ENCODE data around the gene ANGPTL2.

- TF ChIP-seq POLR2A (IDR thresholded peaks at IDR 0.05) (no peak), EP300 (IDR thresholded peaks at IDR 0.05) (no peak), POLR2AphosphoS5 (IDR thresholded peaks at IDR 0.05) (no peak)
- TF ChIP-seq, protein P1, sequence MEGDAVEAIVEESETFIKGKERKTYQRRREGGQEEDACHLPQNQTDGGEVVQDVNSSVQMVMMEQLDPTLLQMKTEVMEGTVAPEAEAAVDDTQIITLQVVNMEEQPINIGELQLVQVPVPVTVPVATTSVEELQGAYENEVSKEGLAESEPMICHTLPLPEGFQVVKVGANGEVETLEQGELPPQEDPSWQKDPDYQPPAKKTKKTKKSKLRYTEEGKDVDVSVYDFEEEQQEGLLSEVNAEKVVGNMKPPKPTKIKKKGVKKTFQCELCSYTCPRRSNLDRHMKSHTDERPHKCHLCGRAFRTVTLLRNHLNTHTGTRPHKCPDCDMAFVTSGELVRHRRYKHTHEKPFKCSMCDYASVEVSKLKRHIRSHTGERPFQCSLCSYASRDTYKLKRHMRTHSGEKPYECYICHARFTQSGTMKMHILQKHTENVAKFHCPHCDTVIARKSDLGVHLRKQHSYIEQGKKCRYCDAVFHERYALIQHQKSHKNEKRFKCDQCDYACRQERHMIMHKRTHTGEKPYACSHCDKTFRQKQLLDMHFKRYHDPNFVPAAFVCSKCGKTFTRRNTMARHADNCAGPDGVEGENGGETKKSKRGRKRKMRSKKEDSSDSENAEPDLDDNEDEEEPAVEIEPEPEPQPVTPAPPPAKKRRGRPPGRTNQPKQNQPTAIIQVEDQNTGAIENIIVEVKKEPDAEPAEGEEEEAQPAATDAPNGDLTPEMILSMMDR (IDR thresholded peaks at IDR 0.05), result no peak
Measured at GRCh38 chr9:127105805-127106465, 16.5 kb downstream of the ANGPTL2 start.
